K562 (cell line): ENCODE measurements around the gene PDLIM7. TPM values are rescaled to one million over a fixed set of nuclear protein-coding genes. Genes with fewer than 3 reads are reported as not detected.

Source experiments
- ATF2 ChIP-seq: sonication (generic); formaldehyde crosslinking; IDR thresholded peaks from 2 replicates; pipeline ENCODE4 v1.8.1; 2022; ENCODE audit warnings: missing genetic modification reagents
- E2F5 ChIP-seq: sonication (generic); formaldehyde crosslinking; IDR thresholded peaks from 2 replicates; pipeline ENCODE4 v1.8.0; 2022; ENCODE audit warnings: mild to moderate bottlenecking, missing genetic modification reagents
- E2F6 ChIP-seq, 2 experiments: IDR thresholded peaks; 2 replicates each; pipeline ENCODE4 v1.6.1; 2011; ENCODE audit warnings: borderline replicate concordance in 1 of 2, control low read depth in 1 of 2, low read depth in 1 of 2, low read length in 1 of 2, mild to moderate bottlenecking in 1 of 2, mixed read lengths in 1 of 2, moderate library complexity in 1 of 2; ENCODE audit not compliant: insufficient read depth in 1 of 2, insufficient read length in 1 of 2, poor library complexity in 1 of 2, severe bottlenecking in 1 of 2; ENCODE audit errors: extremely low read depth in 1 of 2
- SMARCB1 ChIP-seq: IDR thresholded peaks from 2 replicates; pipeline ENCODE4 v1.6.1; 2011; ENCODE audit warnings: improper control_type of control experiment, low read depth; ENCODE audit not compliant: insufficient read length
- ZBTB34 ChIP-seq: fragments of 250-450 bp; sonication (Bioruptor Pico); IDR thresholded peaks from 2 replicates; pipeline ENCODE4 v1.8.0; 2021; ENCODE audit warnings: mild to moderate bottlenecking, moderate library complexity
- ZBTB40 ChIP-seq, 2 experiments: fragments of 450-650 bp in 1 of 2; sonication (generic) in 1 of 2; formaldehyde crosslinking in 1 of 2; IDR thresholded peaks; 2 replicates each; pipeline versions ENCODE4 v1.7.1 to v1.9.0; 2016 to 2022; ENCODE audit warnings: inconsistent platforms in 1 of 2, mild to moderate bottlenecking in 1 of 2, missing genetic modification reagents in 1 of 2
- polyA plus RNA-seq, 8 experiments: library from polyadenylated mRNA; depleted of rRNA in 4 of 8; stranded (reverse) in 5 of 8; unstranded in 3 of 8; fragments of >200 nt; fragmentation: Nextera tagmentation in 2 of 8; fragmentation: Illumina TruSeq in 1 of 8; extraction: Ambion mirVana in 2 of 8; extraction: Trizol in 1 of 8; gene quantifications; 2 replicates each; pipeline versions ENCODE4 v1.2.1 to v1.2.3, GENCODE V29; 2011 to 2014; ENCODE audit warnings: inconsistent platforms in 1 of 8, missing spikeins in 1 of 8
- total RNA-seq, 7 experiments: library from RNA; depleted of rRNA in 6 of 7; stranded (reverse); fragments of >200 nt in 6 of 7; fragmentation: Illumina TruSeq in 2 of 7; extraction: Trizol in 2 of 7; gene quantifications; 2 replicates each; pipeline versions ENCODE4 v1.2.1 to v1.2.3, GENCODE V29; 2011 to 2021; ENCODE audit warnings: low replicate concordance in 1 of 7

The PDLIM7 gene
- total and polyA plus RNA-seq, 9 of the 15 experiments (the other 6 are each of a cell fraction or from before 2014, with no cell fraction given), result 2.1 to 124 (median 32.6) TPM

DNA sequence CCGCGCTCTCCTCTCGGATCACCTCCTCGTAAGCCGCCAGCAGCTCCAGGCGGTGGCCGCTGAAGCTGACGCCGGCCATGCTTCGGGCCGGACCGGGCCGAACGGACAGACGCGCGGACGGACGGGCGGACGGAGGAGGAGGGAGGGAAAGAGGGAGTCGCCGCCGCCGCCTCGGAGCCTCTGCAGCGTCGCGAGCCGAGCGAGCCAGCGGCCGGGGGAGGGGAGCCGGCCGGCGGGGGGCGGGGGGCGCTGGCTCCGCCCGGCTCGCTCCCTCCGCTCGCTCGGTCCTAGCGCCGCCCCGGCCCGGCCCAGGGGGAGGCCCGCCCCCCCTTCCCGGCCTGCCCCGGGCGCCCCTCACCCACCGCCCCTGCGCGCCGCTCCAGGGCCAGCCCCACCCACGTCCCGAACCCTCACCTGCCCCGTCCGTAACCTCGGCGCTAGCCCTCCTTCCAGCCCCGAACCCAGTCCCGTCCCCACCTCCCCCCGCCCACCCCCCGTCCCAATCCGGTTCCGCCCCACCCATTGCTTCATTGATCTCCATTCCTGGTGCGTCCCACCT lies 23.9 kb downstream of the PDLIM7 start, which contains the start of gene DBN1 (continued):
- TF ChIP-seq ZBTB40 (IDR thresholded peaks at IDR 0.05) (no peak), ZBTB40 (CRISPR knock-in tag; IDR thresholded peaks at IDR 0.05) (no peak), E2F6 (IDR thresholded peaks at IDR 0.05; ENCODE audit: borderline replicate concordance in 1 of 2, extremely low read depth in 1 of 2, insufficient read depth in 1 of 2, insufficient read length in 1 of 2, low read depth in 1 of 2, low read length in 1 of 2, poor library complexity in 1 of 2, severe bottlenecking in 1 of 2) (peak in 1 of 2 experiments; percentile 42), ZBTB34 (CRISPR knock-in tag) (no peak), ATF2 (CRISPR knock-in tag) (no peak), SMARCB1 (no peak), E2F5 (CRISPR knock-in tag) (no peak)
